GM12872 (cell line): ENCODE results near the gene TRIM7.

Experiments
- CTCF ChIP-seq: IDR thresholded peaks from 3 replicates; pipeline ENCODE4 v1.5.1; 2011; ENCODE audit warnings: low read depth, mild to moderate bottlenecking, low read length, moderate library complexity; ENCODE audit not compliant: insufficient read depth

Gene TRIM7

GRCh38 chr5:181198905-181199519 is 6.0 kb downstream of the TRIM7 start:
- TF ChIP-seq CTCF, result no peak

- no peak for TF ChIP-seq CTCF
Measured at GRCh38 chr5:181198106-181198685, 6.8 kb downstream of the TRIM7 start.

- no peak for TF ChIP-seq CTCF
Measured at GRCh38 chr5:181197326-181197951, 7.6 kb downstream of the TRIM7 start.

- TF ChIP-seq CTCF, result no peak
Measured at GRCh38 chr5:181195249-181195761, 9.7 kb downstream of the TRIM7 start.

- TF ChIP-seq CTCF, result no peak
Measured at GRCh38 chr5:181194489-181195248, 10.3 kb downstream of the TRIM7 start.

- TF ChIP-seq CTCF, result no peak
Measured at GRCh38 chr5:181193656-181194055, 11.3 kb downstream of the TRIM7 start.
